HepG2 (cell line): ENCODE measurements around the gene MPPE1. TPM values are rescaled to one million over a fixed set of nuclear protein-coding genes. Genes with fewer than 3 reads are reported as not detected.

Experiments used
- ATRX ChIP-seq: sonication (generic); formaldehyde crosslinking; IDR thresholded peaks from 2 replicates; pipeline ENCODE4 v1.4.0; 2020; ENCODE audit warnings: missing genetic modification reagents, borderline replicate concordance
- GTF2F1 ChIP-seq: fragments of 150-350 bp; IDR thresholded peaks from 2 replicates; pipeline ENCODE4 v1.6.1; 2014; ENCODE audit warnings: low read length
- HNRNPK ChIP-seq: fragments of 200-400 bp; formaldehyde crosslinking; IDR thresholded peaks from 2 replicates; pipeline ENCODE4 v1.6.1; 2018; ENCODE audit warnings: low read length, low read depth, moderate library complexity, mild to moderate bottlenecking; ENCODE audit not compliant: poor library complexity, severe bottlenecking
- MAFG ChIP-seq: sonication (generic); formaldehyde crosslinking; IDR thresholded peaks from 2 replicates; pipeline ENCODE4 v1.5.1; 2020; ENCODE audit warnings: mild to moderate bottlenecking, missing genetic modification reagents
- NRL ChIP-seq: sonication (generic); formaldehyde crosslinking; IDR thresholded peaks from 2 replicates; pipeline ENCODE4 v1.5.0; 2020; ENCODE audit warnings: missing genetic modification reagents, mild to moderate bottlenecking, moderate library complexity, borderline replicate concordance
- PLRG1 ChIP-seq: fragments of 450-650 bp; conservative IDR thresholded peaks from 2 replicates; pipeline ENCODE4 v1.6.1; 2016
- RBAK ChIP-seq: sonication (generic); formaldehyde crosslinking; IDR thresholded peaks from 2 replicates; pipeline ENCODE4 v1.5.1; 2020; ENCODE audit warnings: mild to moderate bottlenecking, missing genetic modification reagents
- REXO4 ChIP-seq: sonication (generic); formaldehyde crosslinking; IDR thresholded peaks from 2 replicates; pipeline ENCODE4 v1.8.0; 2022; ENCODE audit warnings: missing genetic modification reagents, mild to moderate bottlenecking, borderline replicate concordance
- RXRA ChIP-seq: sonication (generic); formaldehyde crosslinking; IDR thresholded peaks from 2 replicates; pipeline ENCODE4 v1.5.1; 2020; ENCODE audit warnings: missing genetic modification reagents
- SAP130 ChIP-seq: IDR thresholded peaks from 2 replicates; pipeline ENCODE4 v1.6.1; 2016; ENCODE audit warnings: low read depth
- SPEN ChIP-seq: sonication (generic); formaldehyde crosslinking; IDR thresholded peaks from 2 replicates; pipeline ENCODE4 v1.5.1; 2020; ENCODE audit warnings: low read depth, mild to moderate bottlenecking, missing genetic modification reagents
- TCF12 ChIP-seq, 2 experiments: fragments of 450-650 bp in 1 of 2; sonication (generic) in 1 of 2; formaldehyde crosslinking in 1 of 2; IDR thresholded peaks; 2 replicates each; pipeline versions ENCODE4 v1.6.1 to v1.8.0; 2017 to 2022; ENCODE audit warnings: antibody characterized with exemption in 1 of 2, mild to moderate bottlenecking in 1 of 2, missing genetic modification reagents in 1 of 2, moderate library complexity in 1 of 2
- ZFP37 ChIP-seq: sonication (generic); formaldehyde crosslinking; IDR thresholded peaks from 2 replicates; pipeline ENCODE4 v1.4.0; 2020; ENCODE audit warnings: missing genetic modification reagents, borderline replicate concordance
- ZNF24 ChIP-seq: fragments of 450-650 bp; IDR thresholded peaks from 2 replicates; pipeline ENCODE4 v1.6.1; 2017; ENCODE audit warnings: antibody characterized with exemption, mild to moderate bottlenecking
- ZNF558 ChIP-seq: sonication (generic); formaldehyde crosslinking; IDR thresholded peaks from 2 replicates; pipeline ENCODE4 v1.9.0; 2022; ENCODE audit warnings: mild to moderate bottlenecking, missing genetic modification reagents, borderline replicate concordance
- ZNF562 ChIP-seq: sonication (generic); formaldehyde crosslinking; IDR thresholded peaks from 2 replicates; pipeline ENCODE4 v1.8.0; 2022; ENCODE audit warnings: missing genetic modification reagents, borderline replicate concordance
- ZNF572 ChIP-seq: sonication (generic); formaldehyde crosslinking; IDR thresholded peaks from 2 replicates; pipeline ENCODE4 v1.5.1; 2020; ENCODE audit warnings: mild to moderate bottlenecking, missing genetic modification reagents
- ZNF614 ChIP-seq: IDR thresholded peaks from 2 replicates; pipeline ENCODE4 v1.6.1; 2018; ENCODE audit warnings: missing biosample characterization, missing genetic modification reagents, inconsistent platforms, borderline replicate concordance
- ZNF772 ChIP-seq: sonication (generic); formaldehyde crosslinking; IDR thresholded peaks from 2 replicates; pipeline ENCODE4 v1.5.0; 2020; ENCODE audit warnings: mild to moderate bottlenecking, missing genetic modification reagents
- ZNF782 ChIP-seq: sonication (generic); formaldehyde crosslinking; IDR thresholded peaks from 2 replicates; pipeline ENCODE4 v1.4.0; 2020; ENCODE audit warnings: missing genetic modification reagents, mild to moderate bottlenecking, borderline replicate concordance
- ZNF790 ChIP-seq: sonication (generic); formaldehyde crosslinking; IDR thresholded peaks from 2 replicates; pipeline ENCODE4 v1.8.0; 2022; ENCODE audit warnings: missing genetic modification reagents, mild to moderate bottlenecking, borderline replicate concordance
- ZSCAN12 ChIP-seq: sonication (generic); formaldehyde crosslinking; IDR thresholded peaks from 2 replicates; pipeline ENCODE4 v1.9.0; 2021; ENCODE audit warnings: mild to moderate bottlenecking, missing genetic modification reagents
- polyA plus RNA-seq, 8 experiments: library from polyadenylated mRNA; depleted of rRNA in 3 of 8; stranded (reverse) in 7 of 8; unstranded in 1 of 8; fragments of >200 nt; fragmentation: Illumina TruSeq in 4 of 8; extraction: Trizol in 4 of 8; gene quantifications; 2 replicates each; pipeline versions ENCODE4 v1.2.1 to v1.2.3, GENCODE V29; 2011 to 2016; ENCODE audit warnings: low read depth in 4 of 8, missing spikeins in 1 of 8, mixed read lengths in 1 of 8; ENCODE audit not compliant: insufficient read depth in 1 of 8
- total RNA-seq, 5 experiments: library from RNA; depleted of rRNA; stranded (reverse); fragments of >200 nt; fragmentation: Illumina TruSeq; extraction: Trizol; gene quantifications; 2 replicates each; pipeline ENCODE4 v1.2.3, GENCODE V29; 2016; ENCODE audit warnings: low read depth in 1 of 5
- TF ChIP-seq, protein P1 (sequence below): sonication (generic); formaldehyde crosslinking; IDR thresholded peaks from 2 replicates; pipeline ENCODE4 v1.4.0; 2020; ENCODE audit warnings: missing genetic modification reagents
- TF ChIP-seq, protein P2 (sequence below): sonication (generic); formaldehyde crosslinking; conservative IDR thresholded peaks from 2 replicates; pipeline ENCODE4 v1.8.1; 2023; ENCODE audit warnings: missing genetic modification reagents
- TF ChIP-seq, protein P3 (sequence below): sonication (generic); formaldehyde crosslinking; IDR thresholded peaks from 2 replicates; pipeline ENCODE4 v1.5.1; 2020; ENCODE audit warnings: missing genetic modification reagents, mild to moderate bottlenecking, borderline replicate concordance

The MPPE1 gene
- total and polyA plus RNA-seq, 2 of the 13 experiments (the other 11 are each of a cell fraction or from before 2014, with no cell fraction given): 9.6 to 11.9 TPM

DNA sequence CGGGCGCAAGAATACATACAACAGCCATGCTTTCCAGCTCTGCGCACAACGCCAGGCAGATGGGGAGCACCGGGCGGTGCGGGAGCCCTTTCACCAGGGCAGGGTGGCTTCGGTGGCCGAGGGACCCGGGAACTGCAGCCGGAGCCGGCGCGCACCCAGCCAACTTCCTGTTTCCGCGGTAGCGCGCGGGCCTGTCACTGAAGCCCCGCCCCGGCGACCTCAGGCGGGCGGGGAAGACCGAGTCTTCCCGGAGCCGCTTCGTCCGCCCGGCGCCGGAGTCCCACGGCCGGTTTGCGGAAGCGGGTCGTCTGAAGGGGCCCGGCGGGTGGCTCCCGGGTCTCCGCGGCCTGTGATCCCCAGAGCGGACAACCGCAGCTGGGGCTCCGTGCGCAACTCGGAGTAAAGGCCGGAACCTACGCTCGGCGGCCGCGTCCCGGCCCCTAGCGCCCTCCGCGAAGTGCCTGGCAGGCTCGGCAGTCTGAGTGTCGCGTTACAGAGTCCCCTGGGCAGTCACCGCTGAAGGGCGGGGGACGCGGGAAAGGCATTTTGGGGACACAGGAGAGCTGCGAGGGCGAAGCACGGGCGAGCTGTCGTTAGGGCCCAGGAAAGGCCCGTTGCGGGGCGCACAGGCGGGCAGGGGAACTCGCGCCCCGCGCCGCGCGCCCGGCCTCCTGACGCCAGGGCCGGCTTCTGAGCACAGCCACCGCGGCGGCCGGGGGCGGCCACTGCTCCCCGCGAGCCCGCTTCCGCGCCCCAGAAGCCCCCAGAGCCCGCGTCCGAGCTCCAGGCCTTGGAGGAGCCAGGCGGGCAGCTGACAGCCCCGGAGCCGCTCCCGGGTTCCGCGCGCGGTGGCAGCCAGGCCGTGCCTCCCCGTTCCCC, at the start of gene MPPE1 (continued):
- TF ChIP-seq, protein P1, sequence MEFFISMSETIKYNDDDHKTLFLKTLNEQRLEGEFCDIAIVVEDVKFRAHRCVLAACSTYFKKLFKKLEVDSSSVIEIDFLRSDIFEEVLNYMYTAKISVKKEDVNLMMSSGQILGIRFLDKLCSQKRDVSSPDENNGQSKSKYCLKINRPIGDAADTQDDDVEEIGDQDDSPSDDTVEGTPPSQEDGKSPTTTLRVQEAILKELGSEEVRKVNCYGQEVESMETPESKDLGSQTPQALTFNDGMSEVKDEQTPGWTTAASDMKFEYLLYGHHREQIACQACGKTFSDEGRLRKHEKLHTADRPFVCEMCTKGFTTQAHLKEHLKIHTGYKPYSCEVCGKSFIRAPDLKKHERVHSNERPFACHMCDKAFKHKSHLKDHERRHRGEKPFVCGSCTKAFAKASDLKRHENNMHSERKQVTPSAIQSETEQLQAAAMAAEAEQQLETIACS (CRISPR knock-in tag): peak; percentile 92
- TF ChIP-seq ZNF24 (no peak), ZNF790 (CRISPR knock-in tag) (no peak), GTF2F1 (no peak), ZNF782 (CRISPR knock-in tag) (no peak; the same call in 1 of the 2 replicates), SPEN (CRISPR knock-in tag) (peak; percentile 80), ZFP37 (CRISPR knock-in tag) (no peak; the same call in 1 of the 2 replicates), TCF12 (IDR thresholded peaks at IDR 0.05) (no peak), TCF12 (CRISPR knock-in tag; IDR thresholded peaks at IDR 0.05) (peak; percentile 87), RXRA (CRISPR knock-in tag) (peak; percentile 29; the same call in 1 of the 2 replicates), ATRX (no peak), HNRNPK (no peak), ZNF558 (no peak), NRL (CRISPR knock-in tag) (0 out of 2 replicates have a peak, but pooled peaks have one; percentile 37), ZNF614 (no peak), ZNF562 (CRISPR knock-in tag) (no peak), SAP130 (CRISPR knock-in tag) (peak; percentile 93), ZNF572 (no peak), PLRG1 (no peak), REXO4 (no peak), ZNF772 (0 out of 2 replicates have a peak, but pooled peaks have one; percentile 45), RBAK (CRISPR knock-in tag) (no peak), ZSCAN12 (no peak), MAFG (CRISPR knock-in tag) (no peak)
- TF ChIP-seq, protein P2, sequence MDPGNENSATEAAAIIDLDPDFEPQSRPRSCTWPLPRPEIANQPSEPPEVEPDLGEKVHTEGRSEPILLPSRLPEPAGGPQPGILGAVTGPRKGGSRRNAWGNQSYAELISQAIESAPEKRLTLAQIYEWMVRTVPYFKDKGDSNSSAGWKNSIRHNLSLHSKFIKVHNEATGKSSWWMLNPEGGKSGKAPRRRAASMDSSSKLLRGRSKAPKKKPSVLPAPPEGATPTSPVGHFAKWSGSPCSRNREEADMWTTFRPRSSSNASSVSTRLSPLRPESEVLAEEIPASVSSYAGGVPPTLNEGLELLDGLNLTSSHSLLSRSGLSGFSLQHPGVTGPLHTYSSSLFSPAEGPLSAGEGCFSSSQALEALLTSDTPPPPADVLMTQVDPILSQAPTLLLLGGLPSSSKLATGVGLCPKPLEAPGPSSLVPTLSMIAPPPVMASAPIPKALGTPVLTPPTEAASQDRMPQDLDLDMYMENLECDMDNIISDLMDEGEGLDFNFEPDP (CRISPR knock-in tag): no peak
- TF ChIP-seq, protein P3, sequence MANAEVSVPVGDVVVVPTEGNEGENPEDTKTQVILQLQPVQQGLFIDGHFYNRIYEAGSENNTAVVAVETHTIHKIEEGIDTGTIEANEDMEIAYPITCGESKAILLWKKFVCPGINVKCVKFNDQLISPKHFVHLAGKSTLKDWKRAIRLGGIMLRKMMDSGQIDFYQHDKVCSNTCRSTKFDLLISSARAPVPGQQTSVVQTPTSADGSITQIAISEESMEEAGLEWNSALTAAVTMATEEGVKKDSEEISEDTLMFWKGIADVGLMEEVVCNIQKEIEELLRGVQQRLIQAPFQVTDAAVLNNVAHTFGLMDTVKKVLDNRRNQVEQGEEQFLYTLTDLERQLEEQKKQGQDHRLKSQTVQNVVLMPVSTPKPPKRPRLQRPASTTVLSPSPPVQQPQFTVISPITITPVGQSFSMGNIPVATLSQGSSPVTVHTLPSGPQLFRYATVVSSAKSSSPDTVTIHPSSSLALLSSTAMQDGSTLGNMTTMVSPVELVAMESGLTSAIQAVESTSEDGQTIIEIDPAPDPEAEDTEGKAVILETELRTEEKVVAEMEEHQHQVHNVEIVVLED: peak; percentile 54; the same call in 1 of the 2 replicates
